Colonic mucosa (tissue), 4 donors: Measurements from ENCODE around the gene FAXC. TPM values are rescaled to one million over a fixed set of nuclear protein-coding genes. Genes with fewer than 3 reads are reported as not detected.

Experiments used
- DNase-seq: peaks from one replicate; pipeline ENCODE4 v3.0.0-alpha.2; 2020
- H3K27ac ChIP-seq: fragments of 200-600 bp; one replicate; pipeline ENCODE4 v1.8.0; 2021
- H3K27me3 ChIP-seq: fragments of 200-600 bp; one replicate; pipeline ENCODE4 v1.8.0; 2021
- H3K36me3 ChIP-seq: fragments of 200-600 bp; one replicate; pipeline ENCODE4 v1.8.0; 2021
- H3K4me1 ChIP-seq: fragments of 200-600 bp; one replicate; pipeline ENCODE4 v1.8.0; 2021; ENCODE audit warnings: mild to moderate bottlenecking
- H3K4me3 ChIP-seq: fragments of 200-600 bp; one replicate; pipeline ENCODE4 v1.8.0; 2021
- H3K9ac ChIP-seq, 2 donors: one replicate each; pipeline ENCODE4 v1.7.0; 2013; ENCODE audit warnings: control low read depth in 2 of 2, low read depth in 2 of 2, low read length in 2 of 2
- H3K9me3 ChIP-seq: fragments of 200-600 bp; one replicate; pipeline ENCODE4 v1.8.0; 2021
- intact Hi-C: fragments of 100-400 bp; cut with DNase I; formaldehyde crosslinking; loops from one replicate; pipeline ENCODE4 v1.14.1; 2022
- total RNA-seq, 2 donors: library from RNA; stranded (reverse); fragmentation: NEBNext Ultra II Directional in 1 of 2; extraction: Animal tissue kit (Norgen Biotek cat#: 25700) in 1 of 2; gene quantifications; one replicate each; pipeline ENCODE4 v1.2.1, GENCODE V29; 2021
- TF ChIP-seq, protein P1 (sequence below): fragments of 200-600 bp; IDR thresholded peaks from one replicate; pipeline ENCODE4 v1.8.0; 2022; ENCODE audit warnings: antibody characterized with exemption, mild to moderate bottlenecking
- donor health status: healthy.
- donor health status: DM: no; HTN: no; CAD: no.
- donor health status: DM: no; HTN: no; CAD: no.

The FAXC gene
- total RNA-seq, 2 donors from 2014 or later, result 0.44 to 4.9 TPM

DNA sequence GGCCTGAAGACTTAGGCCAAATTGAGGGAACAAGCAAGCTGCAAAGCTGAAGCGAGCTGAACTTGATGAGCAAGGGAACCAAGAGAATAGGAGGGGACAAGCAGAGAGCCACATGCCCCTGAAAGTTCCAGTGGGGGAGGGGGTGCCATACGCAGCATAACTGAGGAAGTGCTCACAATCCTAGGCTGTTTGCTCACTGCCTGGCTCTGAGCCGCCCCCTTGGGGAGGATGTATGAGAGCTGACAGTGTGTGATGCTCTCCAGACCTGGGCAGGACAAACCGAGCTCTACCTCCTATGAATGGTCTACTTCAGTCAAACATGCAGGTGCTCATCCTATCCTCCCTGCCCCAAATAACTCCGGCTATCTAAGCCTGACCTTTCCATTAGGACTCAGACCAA lies 52.1 kb downstream of the FAXC start:
- H3K27me3 ChIP-seq, result no peaks in the 10 kb centered on the region
- intact Hi-C loops, result no loop called here
- H3K4me3 ChIP-seq, result no peak overlapping the region
- H3K9ac ChIP-seq, result no peak overlapping the region
- no peak for DNase-seq
- H3K27ac ChIP-seq, result no peak overlapping the region
- TF ChIP-seq, protein P1, sequence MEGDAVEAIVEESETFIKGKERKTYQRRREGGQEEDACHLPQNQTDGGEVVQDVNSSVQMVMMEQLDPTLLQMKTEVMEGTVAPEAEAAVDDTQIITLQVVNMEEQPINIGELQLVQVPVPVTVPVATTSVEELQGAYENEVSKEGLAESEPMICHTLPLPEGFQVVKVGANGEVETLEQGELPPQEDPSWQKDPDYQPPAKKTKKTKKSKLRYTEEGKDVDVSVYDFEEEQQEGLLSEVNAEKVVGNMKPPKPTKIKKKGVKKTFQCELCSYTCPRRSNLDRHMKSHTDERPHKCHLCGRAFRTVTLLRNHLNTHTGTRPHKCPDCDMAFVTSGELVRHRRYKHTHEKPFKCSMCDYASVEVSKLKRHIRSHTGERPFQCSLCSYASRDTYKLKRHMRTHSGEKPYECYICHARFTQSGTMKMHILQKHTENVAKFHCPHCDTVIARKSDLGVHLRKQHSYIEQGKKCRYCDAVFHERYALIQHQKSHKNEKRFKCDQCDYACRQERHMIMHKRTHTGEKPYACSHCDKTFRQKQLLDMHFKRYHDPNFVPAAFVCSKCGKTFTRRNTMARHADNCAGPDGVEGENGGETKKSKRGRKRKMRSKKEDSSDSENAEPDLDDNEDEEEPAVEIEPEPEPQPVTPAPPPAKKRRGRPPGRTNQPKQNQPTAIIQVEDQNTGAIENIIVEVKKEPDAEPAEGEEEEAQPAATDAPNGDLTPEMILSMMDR, result no peak
- no peaks in the 10 kb centered on the region for H3K36me3 ChIP-seq
- H3K9me3 ChIP-seq, result no peaks in the 10 kb centered on the region
- H3K4me1 ChIP-seq, result no peaks in the 10 kb centered on the region

DNA sequence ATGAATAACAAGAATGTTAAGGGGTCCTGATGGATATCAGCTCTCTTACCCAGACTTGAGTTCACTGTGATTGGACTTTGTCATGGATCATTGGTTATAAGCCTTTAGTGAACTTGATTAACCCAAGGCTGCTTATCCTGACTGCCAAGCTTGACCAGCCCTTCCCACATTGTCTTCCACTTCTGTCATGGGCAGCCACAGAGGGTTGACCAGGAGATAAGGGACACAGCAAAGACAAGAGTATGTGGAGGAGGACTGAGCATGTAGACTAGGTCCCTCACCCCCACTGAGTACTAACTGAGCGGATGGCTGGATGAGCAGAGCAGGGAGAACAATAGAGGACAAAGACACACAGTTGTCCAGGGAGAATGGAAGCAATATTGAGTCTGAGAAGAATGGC lies 52.5 kb downstream of the FAXC start:
- intact Hi-C loops, result no loop called here
- H3K27me3 ChIP-seq, result no peaks in the 10 kb centered on the region
- no peaks in the 10 kb centered on the region for H3K9me3 ChIP-seq
- no peaks in the 10 kb centered on the region for H3K4me1 ChIP-seq
- no peak for DNase-seq
- TF ChIP-seq, protein P1, result no peak
- no peaks in the 10 kb centered on the region for H3K36me3 ChIP-seq
- H3K27ac ChIP-seq, result no peak overlapping the region
- no peak overlapping the region for H3K9ac ChIP-seq
- H3K4me3 ChIP-seq, result no peak overlapping the region

DNA sequence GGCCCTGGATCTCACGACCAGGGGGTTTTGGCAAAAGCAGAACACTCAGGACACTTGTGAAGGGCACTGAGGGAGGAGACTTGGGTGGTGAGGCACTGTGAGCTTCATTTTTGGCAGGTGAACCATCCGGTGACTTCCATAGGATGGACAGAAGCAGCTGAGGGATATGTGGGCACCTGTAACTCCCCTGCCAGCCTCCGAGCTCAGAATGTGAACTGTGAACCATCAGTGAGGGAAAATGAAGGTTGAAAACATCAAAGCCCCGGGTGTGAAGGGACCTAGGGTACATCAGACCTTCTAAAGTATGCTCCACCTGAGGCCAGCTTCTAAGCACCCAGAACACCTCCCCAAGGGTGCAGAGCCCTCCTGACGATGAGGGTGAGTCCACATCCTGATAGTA lies 53.2 kb downstream of the FAXC start:
- H3K27ac ChIP-seq, result no peak overlapping the region
- no peak overlapping the region for H3K4me3 ChIP-seq
- intact Hi-C loops, result no loop called here
- no peak overlapping the region for H3K9ac ChIP-seq
- no peak for DNase-seq
- no peaks in the 10 kb centered on the region for H3K9me3 ChIP-seq
- H3K36me3 ChIP-seq, result no peaks in the 10 kb centered on the region
- TF ChIP-seq, protein P1, result no peak
- no peaks in the 10 kb centered on the region for H3K27me3 ChIP-seq
- no peaks in the 10 kb centered on the region for H3K4me1 ChIP-seq

DNA sequence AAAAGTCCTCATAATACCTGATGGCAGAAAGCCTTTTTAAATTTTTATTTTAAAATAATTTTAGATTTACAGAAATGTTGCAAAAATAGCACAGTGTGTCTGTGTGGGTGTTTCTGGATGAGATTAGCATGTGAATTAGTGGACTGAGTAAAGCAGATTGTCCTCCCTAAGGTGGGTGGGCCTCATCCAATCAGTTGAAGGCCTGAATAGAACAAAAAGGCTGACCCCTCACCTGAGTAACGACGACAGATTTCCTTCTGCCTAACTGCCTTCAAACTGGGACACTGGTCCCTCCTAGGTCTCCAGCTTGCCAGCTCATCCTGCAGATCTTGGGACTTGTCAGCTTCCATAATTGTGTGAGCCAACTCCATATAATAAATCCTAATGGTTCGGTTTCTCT lies 54.2 kb downstream of the FAXC start:
- TF ChIP-seq, protein P1, result no peak
- Histone ChIP-seq H3K27me3 (no peaks in the 10 kb centered on the region), H3K27ac (no peak overlapping the region), H3K4me1 (no peaks in the 10 kb centered on the region), H3K9ac (no peak overlapping the region), H3K36me3 (no peaks in the 10 kb centered on the region), H3K9me3 (no peaks in the 10 kb centered on the region), H3K4me3 (no peak overlapping the region)
- intact Hi-C loops, result no loop called here
- DNase-seq, result no peak

DNA sequence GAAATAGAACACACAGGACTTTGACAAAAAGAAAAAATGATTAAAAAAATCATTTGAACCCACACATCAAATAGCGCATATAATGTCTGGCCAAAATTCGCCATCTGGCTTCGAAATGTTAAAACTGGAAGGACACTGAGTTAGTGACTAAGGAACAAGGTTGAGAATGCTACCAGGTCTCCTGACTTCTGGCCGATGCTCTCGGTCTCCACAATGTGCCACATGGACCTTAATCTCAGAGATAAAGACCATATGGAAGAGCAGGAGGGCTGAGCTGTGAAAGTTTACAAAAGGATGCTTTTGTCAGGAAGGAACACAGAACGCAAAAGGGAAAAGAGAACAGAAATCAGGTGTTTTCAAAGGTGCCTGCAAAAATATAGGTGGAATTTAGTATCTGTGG lies 54.7 kb downstream of the FAXC start:
- no peak for DNase-seq
- TF ChIP-seq, protein P1, result no peak
- Histone ChIP-seq H3K4me3 (no peak overlapping the region), H3K27me3 (no peaks in the 10 kb centered on the region), H3K9me3 (no peaks in the 10 kb centered on the region), H3K9ac (no peak overlapping the region), H3K4me1 (no peaks in the 10 kb centered on the region), H3K27ac (no peak overlapping the region), H3K36me3 (no peaks in the 10 kb centered on the region)
- intact Hi-C loops, result no loop called here

DNA sequence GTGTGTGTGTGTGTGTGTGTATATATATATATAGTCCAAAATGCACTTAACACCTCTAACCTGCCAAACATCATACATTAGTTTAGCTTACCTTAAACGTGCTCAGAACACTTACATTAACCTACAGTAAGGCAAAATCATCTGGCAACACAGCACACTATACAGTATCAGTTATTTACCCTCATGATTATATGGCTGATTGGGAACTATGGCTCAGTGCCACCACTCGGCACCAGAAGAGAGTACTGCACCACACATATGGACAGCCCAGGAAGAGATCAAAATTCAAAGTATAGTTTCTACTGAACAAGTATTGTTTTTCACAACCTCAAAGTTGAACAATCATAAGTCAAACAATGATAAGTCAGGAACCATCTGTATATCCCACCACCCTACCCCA lies 59.8 kb downstream of the FAXC start:
- Histone ChIP-seq H3K4me1 (no peaks in the 10 kb centered on the region), H3K4me3 (no peak overlapping the region), H3K36me3 (no peaks in the 10 kb centered on the region), H3K27me3 (no peaks in the 10 kb centered on the region), H3K27ac (no peak overlapping the region), H3K9ac (no peak overlapping the region), H3K9me3 (no peaks in the 10 kb centered on the region)
- intact Hi-C loops, result no loop called here
- TF ChIP-seq, protein P1, result no peak
- DNase-seq, result no peak
